Upper lobe of left lung (tissue), 6 donors: Measurements from ENCODE around the gene SLC1A2. TPM values are rescaled to one million over a fixed set of nuclear protein-coding genes. Genes with fewer than 3 reads are reported as not detected.

Experiments
- ATAC-seq, 2 donors: fragments of 200-7000 bp; cut with Tn5 transposase; one replicate each; pipeline ENCODE4 v1.9.1; 2022; ENCODE audit warnings: mild to moderate bottlenecking in 2 of 2, moderate library complexity in 2 of 2; ENCODE audit not compliant: low FRiP score in 2 of 2
- DNase-seq, 2 donors: peaks; one replicate each; pipeline ENCODE4 v3.0.0-alpha.2; 2019 to 2020
- H3K27ac ChIP-seq, 4 donors: fragments of 200-600 bp; sonication (generic); one replicate each; pipeline ENCODE4 v1.5.1; 2016 to 2019
- H3K27me3 ChIP-seq, 4 donors: fragments of 200-600 bp; sonication (generic); one replicate each; pipeline ENCODE4 v1.5.1; 2017 to 2019
- H3K36me3 ChIP-seq, 4 donors: fragments of 200-600 bp; sonication (generic); one replicate each; pipeline ENCODE4 v1.5.1; 2016 to 2019
- H3K4me1 ChIP-seq, 4 donors: fragments of 200-600 bp; sonication (generic); one replicate each; pipeline ENCODE4 v1.5.1; 2018 to 2019
- H3K4me3 ChIP-seq, 4 donors: fragments of 200-600 bp; sonication (generic); one replicate each; pipeline ENCODE4 v1.5.1; 2017 to 2019; ENCODE audit warnings: mild to moderate bottlenecking in 2 of 4, moderate library complexity in 1 of 4
- H3K9me3 ChIP-seq, 4 donors: fragments of 200-600 bp; sonication (generic); one replicate each; pipeline ENCODE4 v1.5.1; 2018 to 2019
- CTCF ChIP-seq, 6 experiments: fragments of 450-650 bp in 4 of 6; fragments of 200-600 bp in 2 of 6; sonication (generic) in 2 of 6; IDR thresholded peaks; one replicate each; pipeline ENCODE4 v1.5.1; 2016 to 2019; ENCODE audit warnings: antibody characterized with exemption in 6 of 6
- EP300 ChIP-seq, 4 donors: sonication (generic); formaldehyde crosslinking; IDR thresholded peaks; one replicate each; pipeline ENCODE4 v1.5.1; 2017; ENCODE audit warnings: antibody characterized with exemption in 4 of 4, control low read depth in 2 of 4
- POLR2A ChIP-seq, 4 donors: fragments of 450-650 bp; IDR thresholded peaks; one replicate each; pipeline ENCODE4 v1.5.1; 2016 to 2017; ENCODE audit warnings: antibody characterized with exemption in 4 of 4, mild to moderate bottlenecking in 2 of 4
- POLR2AphosphoS5 ChIP-seq, 2 donors: sonication (generic); formaldehyde crosslinking; IDR thresholded peaks; one replicate each; pipeline ENCODE4 v1.5.1; 2017; ENCODE audit warnings: antibody characterized with exemption in 2 of 2
- WGBS, 2 donors: methylation state at CpG; one replicate each; pipeline ENCODE4 v1.1.5; 2017 to 2018; 5-methylcytosine and 5-hydroxymethylcytosine counted together
- total RNA-seq, 6 donors: library from RNA; depleted of rRNA in 4 of 6; stranded (reverse); fragments of >200 nt in 4 of 6; gene quantifications; one replicate each; pipeline versions ENCODE4 v1.1.0 to v1.2.1, GENCODE V29; 2016 to 2021
- donor health status: DM: no; HTN: no; CAD: no; lungs with moderate emphysema.
- donor health status: DM: no; HTN: yes; CAD: no; lungs with severe emphysema.

Gene SLC1A2
- total RNA-seq, 6 donors from 2014 or later: 1.5 to 3.1 (median 2.0) TPM

- Histone ChIP-seq H3K27ac (no peak overlapping the region), H3K36me3 (no peaks in the 10 kb centered on the region), H3K4me3 (no peak overlapping the region), H3K4me1 (no peaks in the 10 kb centered on the region), H3K9me3 (no peaks in the 10 kb centered on the region), H3K27me3 (no peaks in the 10 kb centered on the region)
- DNase-seq: no peak
- ATAC-seq: no peak
- TF ChIP-seq EP300 (IDR thresholded peaks at IDR 0.05): no peak
- no peak for TF ChIP-seq CTCF (IDR thresholded peaks at IDR 0.05)
- no peak for TF ChIP-seq POLR2A (IDR thresholded peaks at IDR 0.05)
- no peak for TF ChIP-seq POLR2AphosphoS5 (IDR thresholded peaks at IDR 0.05)
- 74 to 81% methylated on average over 9 of the region's 9 CpGs for WGBS, 2 donors
Observed at GRCh38 chr11:35323076-35323868, 96.1 kb downstream of the SLC1A2 start.

GRCh38 chr11:35322318-35322979 lies 96.9 kb downstream of the SLC1A2 start:
- Histone ChIP-seq H3K4me1 (no peaks in the 10 kb centered on the region), H3K36me3 (no peaks in the 10 kb centered on the region), H3K4me3 (no peak overlapping the region), H3K27ac (no peak overlapping the region), H3K9me3 (no peaks in the 10 kb centered on the region), H3K27me3 (no peaks in the 10 kb centered on the region)
- WGBS, 2 donors: 80 to 82% methylated on average over 3 of the region's 3 CpGs
- TF ChIP-seq CTCF (IDR thresholded peaks at IDR 0.05): no peak
- DNase-seq (no peak), ATAC-seq (no peak)

- Histone ChIP-seq H3K27ac (no peak overlapping the region), H3K4me3 (no peak overlapping the region), H3K9me3 (no peaks in the 10 kb centered on the region), H3K36me3 (no peaks in the 10 kb centered on the region), H3K4me1 (no peaks in the 10 kb centered on the region), H3K27me3 (no peaks in the 10 kb centered on the region)
- no peak for DNase-seq
- 78 to 83% methylated on average over 11 of the region's 11 CpGs for WGBS, 2 donors
- ATAC-seq: peak in 1 of 2 donors; percentile 49
- TF ChIP-seq EP300 (IDR thresholded peaks at IDR 0.05) (no peak), POLR2AphosphoS5 (IDR thresholded peaks at IDR 0.05) (no peak), CTCF (IDR thresholded peaks at IDR 0.05) (no peak), POLR2A (IDR thresholded peaks at IDR 0.05) (no peak)
Observed at GRCh38 chr11:35321532-35322317, 97.6 kb downstream of the SLC1A2 start.

GRCh38 chr11:35321111-35321510 lies 98.2 kb downstream of the SLC1A2 start:
- no peaks in the 10 kb centered on the region for H3K4me1 ChIP-seq
- WGBS, 2 donors: 86 to 90% methylated on average over 2 of the region's 2 CpGs
- H3K9me3 ChIP-seq: no peaks in the 10 kb centered on the region
- no peaks in the 10 kb centered on the region for H3K36me3 ChIP-seq
- H3K4me3 ChIP-seq: no peak overlapping the region
- DNase-seq: no peak
- TF ChIP-seq CTCF (IDR thresholded peaks at IDR 0.05) (no peak), EP300 (IDR thresholded peaks at IDR 0.05) (no peak), POLR2AphosphoS5 (IDR thresholded peaks at IDR 0.05) (no peak)
- no peaks in the 10 kb centered on the region for H3K27me3 ChIP-seq
- H3K27ac ChIP-seq: no peak overlapping the region
- no peak for ATAC-seq
